Tongue (tissue), 2 donors: ENCODE data around the gene CHRNA7. TPM values are rescaled to one million over a fixed set of nuclear protein-coding genes. Genes with fewer than 3 reads are reported as not detected.

Experiments
- DNase-seq: peaks from one replicate; pipeline ENCODE4 v3.0.0-alpha.2; 2015
- total RNA-seq: library from RNA; depleted of rRNA; stranded (reverse); fragments of >200 nt; gene quantifications from one replicate; pipeline ENCODE4 v1.2.3, GENCODE V29; 2014

CHRNA7 gene
- total RNA-seq = 2.8 TPM

DNA sequence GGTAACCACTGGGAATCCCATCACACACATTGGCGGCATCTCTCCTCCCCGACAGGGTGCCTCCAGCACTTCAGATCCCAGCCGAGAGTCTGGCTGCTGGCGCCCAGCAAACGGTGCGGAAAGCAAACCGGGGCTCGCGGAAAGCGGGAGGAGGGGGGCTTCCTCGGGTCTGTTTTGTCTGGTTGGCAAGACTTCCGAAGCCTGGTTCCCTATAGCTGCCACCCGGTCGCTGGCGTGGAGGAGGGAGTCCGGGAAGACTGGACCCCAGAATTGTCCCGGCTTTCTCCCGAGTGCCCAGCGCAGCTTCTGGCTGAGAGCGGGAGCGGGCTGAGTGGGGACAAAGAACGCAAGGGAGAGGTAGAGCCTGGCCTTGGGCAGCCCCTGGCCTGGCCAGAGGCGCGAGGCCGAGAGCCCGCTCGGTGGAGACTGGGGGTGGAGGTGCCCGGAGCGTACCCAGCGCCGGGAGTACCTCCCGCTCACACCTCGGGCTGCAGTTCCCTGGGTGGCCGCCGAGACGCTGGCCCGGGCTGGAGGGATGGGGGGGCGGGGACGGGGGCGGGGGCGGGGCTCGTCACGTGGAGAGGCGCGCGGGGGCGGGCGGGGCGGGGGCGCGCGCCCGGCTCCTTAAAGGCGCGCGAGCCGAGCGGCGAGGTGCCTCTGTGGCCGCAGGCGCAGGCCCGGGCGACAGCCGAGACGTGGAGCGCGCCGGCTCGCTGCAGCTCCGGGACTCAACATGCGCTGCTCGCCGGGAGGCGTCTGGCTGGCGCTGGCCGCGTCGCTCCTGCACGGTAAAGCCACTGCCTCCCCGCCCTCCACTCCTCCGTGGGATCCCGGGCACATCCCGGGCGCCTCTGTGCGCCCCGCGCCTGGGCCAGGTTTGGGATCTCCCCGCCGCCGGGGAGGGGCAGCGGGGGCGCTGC lies at the start of gene CHRNA7:
Gene CHRNA7 (plus strand): TSS at position 654 of the 920 bp plus-strand sequence. CDS start 80 bp downstream, at position 734.
- DNase-seq = peak; percentile 75

DNA sequence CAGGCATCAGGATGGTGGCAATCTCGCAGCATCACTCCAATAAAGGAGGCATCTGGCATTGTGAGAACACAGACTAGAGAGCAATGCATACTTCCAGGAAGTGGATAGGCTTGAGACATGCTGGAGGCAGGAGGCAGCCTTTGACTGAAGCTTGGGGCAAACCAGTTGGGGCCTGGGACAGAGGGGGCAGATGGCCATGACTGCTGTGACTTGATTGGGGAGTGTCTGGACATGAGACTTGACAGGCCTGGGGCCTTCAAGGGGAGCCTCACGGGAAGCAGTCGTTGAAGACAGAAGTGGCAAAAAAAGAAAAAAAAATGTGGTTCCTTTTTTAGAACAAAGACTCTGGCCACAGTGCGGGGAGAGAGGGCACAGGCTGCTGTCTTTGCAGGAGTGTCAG lies 44.7 kb upstream of the CHRNA7 start:
- no peak for DNase-seq

DNA sequence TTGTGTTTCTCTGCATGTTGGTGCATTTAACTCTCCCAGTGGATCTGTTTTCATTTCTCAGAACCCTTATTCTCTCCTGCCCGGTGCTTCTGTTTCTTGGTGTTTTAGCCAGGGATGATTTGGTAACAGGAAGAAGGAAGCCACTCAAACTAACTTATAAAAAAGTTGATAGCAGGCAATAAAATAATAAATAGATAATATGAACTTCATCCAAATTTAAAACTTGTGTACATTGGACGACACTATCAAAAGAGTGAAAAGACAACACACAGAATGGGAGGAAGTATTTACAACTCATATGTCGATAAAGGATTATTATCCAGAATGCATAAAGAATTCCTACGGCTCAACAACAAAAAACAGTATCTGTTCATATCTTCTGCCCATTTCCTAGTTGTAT lies 37.3 kb upstream of the CHRNA7 start:
- DNase-seq = no peak

DNA sequence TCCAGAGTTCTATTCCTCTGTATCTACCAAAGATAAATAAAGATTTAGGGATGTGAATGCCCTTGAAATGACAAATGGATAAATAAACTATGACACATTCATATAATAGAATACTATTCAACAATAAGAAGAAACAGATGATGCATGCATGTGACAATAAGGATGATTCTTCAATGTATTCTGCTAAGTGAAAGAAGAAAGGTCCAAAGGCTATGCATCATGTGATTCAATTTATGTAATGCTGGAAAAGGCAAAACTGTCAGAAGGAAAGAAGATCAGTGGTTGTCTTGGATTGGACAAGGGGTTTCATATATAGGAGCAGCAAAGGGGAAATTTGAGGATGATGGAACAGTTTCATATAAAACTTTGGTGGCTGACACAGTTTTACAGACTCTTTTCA lies 32.6 kb upstream of the CHRNA7 start:
- no peak for DNase-seq

DNA sequence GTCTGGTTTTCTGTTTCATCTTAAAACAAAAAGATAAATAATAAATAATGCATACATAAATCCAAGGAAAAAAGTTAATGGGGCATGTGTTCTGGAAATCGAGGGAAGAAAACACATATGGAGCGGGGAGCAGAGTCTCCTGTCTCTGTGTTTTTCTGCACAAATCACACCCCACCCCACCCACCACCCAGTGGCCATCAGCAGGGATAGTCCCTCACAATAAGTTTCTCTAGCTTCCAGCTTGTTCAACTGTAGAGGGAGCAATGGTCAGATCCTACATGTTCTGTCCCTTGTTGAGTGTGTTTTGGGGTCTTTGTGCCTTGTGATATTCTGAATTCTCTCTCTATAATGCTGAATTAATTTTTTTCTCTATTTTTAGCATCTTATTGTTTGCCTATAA lies 26.8 kb upstream of the CHRNA7 start:
- DNase-seq = no peak

DNA sequence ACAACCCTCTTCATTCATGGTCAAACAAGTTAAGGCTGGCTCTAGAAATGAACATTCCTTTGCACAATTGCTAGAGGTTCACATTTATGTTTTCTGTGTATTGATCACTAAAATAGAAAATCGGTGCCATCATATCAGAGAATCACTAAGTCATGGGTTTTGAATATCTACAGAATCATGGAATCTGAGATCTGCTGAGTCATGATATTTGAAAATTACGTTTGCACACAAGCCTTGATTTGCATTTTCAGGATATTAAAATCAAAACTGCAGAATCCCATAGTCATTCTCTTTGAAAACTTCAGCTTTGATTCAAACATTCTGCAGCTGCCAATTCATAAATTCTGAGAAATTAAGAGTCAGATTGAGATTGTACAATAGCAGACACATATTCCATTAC lies 26.1 kb upstream of the CHRNA7 start:
- no peak for DNase-seq

DNA sequence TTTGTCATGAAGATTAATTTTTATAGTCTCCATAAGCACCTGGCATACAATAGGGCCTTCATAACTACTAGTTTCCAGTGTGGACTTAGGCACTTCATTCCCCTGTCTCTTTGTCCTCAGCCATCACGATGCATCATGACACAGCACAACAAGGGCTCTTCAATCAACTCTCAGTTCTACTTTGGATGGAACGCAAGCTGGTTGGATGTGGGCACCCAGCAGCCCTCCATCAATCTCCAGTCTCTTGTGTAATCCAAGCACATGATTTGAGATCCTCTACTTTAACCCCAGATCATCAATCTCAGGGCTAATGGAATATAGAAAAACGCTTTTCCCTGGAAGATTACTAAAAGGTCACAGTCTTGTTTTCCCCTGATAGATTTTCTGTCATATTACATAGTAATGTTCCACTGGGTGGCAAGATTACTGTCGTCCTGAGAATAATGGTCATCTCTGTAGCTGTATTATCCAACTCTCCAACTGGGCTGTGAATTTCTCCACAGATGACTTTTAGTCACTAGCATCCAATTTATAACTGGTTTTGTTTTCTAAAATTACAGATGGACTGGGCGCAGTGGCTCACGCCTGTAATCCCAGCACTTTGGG lies 22.9 kb upstream of the CHRNA7 start:
- DNase-seq = no peak

DNA sequence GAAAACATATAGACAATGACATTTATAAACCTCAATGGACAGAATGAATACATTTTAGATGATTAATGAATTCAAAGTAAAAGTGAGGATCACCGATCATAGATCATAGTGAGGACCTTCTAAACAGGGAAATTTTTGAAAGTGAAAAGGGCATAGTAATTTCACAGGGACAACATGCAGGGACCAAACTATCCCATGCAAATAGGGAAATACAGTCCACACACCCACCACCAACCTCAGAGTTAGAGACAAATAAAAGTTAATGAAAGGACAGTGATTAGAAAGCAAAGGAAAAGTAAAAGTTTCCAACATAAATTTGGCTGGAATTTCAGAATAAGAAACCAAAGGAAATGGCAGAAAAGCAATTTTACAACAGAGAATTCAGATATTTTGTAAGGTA lies 15.4 kb upstream of the CHRNA7 start:
- no peak for DNase-seq

DNA sequence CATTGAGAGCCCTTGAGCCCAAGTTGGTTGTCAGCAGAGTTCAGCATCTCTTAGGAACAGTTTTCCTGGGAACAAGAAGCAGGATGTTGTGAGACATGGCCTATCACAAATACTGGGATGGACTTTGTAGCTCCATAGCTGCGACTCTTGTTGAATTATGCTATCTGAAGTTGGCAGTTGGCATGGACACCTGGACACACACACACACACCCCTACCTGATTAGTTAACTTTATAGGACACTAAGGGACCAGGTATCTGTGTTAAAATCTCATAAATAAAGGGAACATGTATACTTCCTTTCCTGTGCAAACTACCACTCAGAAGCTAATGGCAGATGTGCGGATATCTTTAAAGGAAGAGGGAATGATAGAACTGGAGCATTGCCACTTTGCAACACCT lies 10.2 kb upstream of the CHRNA7 start:
- no peak for DNase-seq

DNA sequence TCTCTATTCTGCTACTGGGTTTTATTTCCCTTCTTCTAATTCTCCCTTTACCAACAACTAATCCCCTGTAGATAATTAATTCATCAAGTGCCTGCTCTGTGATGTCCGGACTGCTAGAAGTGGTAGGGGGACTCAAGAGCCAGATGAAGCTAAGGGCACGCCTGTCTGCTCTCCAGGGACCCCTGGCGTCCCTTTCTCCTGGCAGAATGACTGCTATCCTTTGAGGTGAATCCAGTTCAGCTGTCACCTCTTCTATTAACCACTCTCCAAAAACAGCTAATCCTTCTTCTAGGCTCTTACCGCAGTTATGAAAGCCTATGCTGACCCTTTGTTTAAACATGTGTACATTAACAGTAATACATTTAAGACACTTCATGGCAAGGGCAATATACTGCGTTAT lies 1.4 kb upstream of the CHRNA7 start:
- DNase-seq = peak; percentile 15

DNA sequence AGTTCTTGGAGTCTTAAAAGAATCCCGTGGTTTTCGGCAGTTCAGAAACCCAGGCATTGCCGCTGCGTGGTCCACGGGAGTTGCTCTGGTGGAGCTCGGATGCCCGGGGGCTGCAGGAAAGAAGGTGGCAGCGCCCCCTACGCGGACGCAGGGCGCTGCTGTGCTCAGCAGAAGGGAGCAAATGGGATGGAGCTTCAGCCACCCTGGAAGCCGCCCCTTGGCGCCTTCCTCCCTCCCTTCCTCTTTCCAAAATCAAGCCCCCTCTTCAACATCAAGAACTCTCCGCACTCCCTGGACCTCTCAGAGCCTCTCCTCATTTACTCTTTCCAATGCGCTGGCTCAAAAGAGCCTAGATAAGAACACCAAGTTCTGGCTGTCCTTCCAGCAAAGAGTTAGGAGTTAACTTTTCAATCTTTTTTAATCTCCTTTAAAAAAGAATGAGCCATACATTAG lies 880 bp upstream of the CHRNA7 start:
- DNase-seq = peak; percentile 75

DNA sequence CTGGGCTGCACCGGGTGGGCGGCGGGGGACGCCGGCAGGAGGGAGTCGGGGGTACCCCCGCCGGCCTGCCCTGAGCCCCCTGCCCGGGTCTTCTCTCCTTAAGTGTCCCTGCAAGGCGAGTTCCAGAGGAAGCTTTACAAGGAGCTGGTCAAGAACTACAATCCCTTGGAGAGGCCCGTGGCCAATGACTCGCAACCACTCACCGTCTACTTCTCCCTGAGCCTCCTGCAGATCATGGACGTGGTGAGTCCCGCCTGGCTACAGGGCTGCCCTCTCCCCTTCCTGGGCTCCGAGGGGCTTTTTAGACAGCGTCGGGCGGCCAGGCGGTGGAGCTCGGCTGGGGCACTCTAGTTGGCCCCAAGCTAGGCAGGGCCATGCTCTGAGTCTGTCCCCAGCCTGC lies 480 bp downstream of the CHRNA7 start:
- peak; percentile 13 for DNase-seq

DNA sequence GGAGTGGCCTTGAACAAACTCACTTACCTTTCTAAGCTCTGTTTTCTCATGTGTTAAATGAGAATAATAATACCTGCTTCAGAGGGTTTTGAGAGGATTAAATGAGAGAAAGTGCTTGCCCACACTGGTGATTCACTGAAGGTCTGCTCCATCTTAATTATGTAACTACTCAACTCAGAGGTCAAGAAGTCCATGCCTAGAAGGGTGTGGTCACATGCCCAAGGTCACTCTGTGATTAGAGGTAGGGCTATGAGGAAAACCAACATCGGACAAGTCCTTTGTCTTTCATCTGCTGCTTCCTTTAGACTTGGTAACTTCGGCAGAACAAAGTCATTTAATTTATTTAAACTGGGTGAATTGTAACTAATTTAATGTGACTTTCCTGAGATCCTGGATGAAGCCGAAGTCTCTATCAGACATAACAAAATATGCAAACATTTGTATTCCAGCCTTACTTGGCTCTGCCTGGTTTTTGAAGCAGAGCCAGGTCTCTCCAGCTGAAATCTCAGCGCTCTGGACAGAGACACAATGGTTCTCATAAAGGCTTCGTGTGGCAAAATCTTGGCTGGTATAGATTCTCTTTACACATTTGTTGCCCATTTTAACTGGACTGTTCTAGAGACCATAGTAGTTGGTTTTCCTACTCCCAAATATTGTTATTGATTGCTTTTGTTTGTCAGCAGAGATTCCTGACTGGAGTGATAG lies 3.0 kb downstream of the CHRNA7 start:
- peak; percentile 64 for DNase-seq

DNA sequence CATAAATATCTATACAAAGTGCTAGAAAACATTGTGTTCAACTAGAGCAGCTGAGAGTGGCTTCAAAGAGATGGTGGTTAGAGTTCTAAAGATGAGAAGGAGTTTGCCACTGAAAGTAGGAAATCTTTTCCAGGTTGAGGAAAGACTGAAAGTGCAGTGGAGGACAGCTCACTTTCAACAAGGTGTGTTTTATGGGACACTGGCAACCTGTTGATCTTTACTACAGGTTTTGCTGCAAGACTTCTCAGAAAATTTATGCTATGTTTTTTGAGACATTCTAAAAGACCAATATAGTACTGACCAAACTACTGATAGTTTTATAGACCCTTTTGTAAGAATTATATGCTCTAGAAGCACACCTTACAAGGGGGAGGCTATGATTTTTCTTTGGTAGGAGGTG lies 3.8 kb downstream of the CHRNA7 start:
- no peak for DNase-seq

DNA sequence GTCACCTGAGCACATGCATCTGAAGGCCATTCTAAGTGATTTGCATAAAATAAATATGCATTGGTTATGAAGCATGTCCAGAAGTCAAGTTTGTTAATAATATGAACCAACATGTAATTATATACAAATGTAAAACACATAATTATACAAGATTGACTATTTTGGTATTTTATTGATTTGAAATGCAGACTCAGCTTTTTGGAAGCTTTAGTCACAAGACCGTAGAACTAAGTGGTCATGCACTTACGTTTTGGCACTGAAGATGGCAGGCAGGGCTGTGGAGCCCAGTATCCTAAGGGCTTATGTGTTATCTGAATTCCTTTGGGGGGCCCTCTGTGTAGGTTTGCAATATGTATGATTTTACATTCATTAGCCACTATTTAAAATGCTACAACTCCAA lies 5.0 kb downstream of the CHRNA7 start:
- DNase-seq = no peak

DNA sequence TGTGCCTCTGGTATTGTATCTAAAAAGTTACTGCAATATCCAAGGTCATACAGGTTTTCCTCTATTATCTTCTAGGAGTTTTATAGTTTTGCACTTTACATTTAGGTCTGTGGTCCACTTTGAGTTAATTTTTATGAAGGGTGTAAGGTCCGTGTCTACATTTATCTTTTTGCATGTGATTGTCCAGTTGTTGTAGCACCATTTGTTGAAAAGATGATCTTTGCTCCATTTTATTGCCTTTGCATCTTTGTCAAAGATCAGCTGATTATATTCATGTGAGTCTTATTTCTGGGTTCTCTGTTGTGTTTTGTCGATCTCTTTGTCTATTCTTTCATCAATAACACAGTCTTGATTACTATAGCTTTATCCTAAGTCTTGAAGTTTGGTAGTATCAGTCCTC lies 6.7 kb downstream of the CHRNA7 start:
- DNase-seq = no peak

DNA sequence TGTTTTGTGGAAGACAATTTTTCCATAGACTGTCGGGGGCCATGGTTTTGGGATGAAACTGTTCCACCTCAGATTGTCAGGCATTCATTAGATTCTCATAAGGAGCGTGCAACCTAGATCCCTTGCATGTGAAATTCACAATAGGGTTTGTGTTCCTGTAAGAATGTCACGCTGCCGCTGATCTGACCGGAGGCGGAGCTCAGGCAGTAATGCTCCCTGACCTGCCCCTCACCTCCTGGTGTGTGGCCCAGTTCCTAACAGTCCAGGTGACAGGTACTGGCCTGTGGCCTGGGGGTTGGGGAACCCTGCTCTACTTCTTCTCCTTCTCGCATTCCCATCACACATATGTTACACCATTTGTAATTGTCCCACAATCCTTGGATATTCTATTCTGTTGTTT lies 11.0 kb downstream of the CHRNA7 start:
- DNase-seq = no peak

DNA sequence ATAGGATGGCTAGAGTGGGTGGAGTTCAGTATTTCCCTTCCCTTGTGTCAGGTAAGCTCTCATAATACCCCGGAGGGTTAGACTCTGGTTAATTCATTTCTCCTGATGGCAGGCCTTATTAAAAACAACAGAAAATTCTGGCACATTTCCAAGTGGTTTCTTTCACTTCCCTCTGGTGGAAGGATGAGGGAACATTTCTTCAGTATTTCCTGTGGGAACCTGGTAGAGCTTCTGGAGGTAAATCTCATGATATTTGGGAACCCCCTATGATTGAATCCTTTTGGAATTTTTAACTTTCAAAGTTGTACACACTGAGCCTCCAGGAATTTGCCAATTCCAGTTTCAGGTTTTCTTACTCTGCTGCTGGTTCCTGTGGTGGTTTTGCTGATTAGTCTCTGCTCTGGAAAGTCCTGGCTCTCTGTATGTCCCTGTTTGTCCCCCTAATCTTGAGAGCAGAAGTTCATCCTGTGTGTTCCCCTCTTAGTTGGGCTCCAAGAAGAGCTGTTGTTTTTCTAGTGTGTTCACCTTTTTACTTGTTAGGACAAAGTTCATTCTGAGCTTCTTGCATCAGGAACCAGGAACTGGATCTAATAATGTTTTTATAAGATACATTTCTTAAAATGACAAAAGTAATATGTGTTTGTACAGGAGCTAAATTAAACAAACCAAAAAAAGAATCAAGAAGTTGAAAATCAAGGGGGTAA lies 12.1 kb downstream of the CHRNA7 start:
- peak; percentile 63 for DNase-seq

DNA sequence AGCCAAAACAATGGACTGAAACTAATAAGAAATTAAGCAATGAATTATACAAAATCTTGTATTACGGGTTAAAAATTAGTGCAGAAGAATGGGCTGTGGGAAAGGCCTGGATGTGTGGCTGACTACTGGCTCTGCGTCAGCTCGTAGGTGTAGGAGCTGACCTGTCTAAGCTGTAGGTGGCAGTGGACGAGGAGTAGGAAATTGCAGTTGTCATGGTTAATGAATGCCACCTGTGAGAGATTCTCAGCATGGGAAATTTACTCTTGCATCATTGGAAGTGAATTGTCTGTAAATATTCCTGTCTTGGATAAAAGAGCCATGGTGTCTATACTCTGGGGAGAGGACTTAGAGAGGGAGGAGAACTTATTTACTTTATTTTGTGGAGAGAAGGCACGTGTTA lies 23.4 kb downstream of the CHRNA7 start:
- peak; percentile 13 for DNase-seq

DNA sequence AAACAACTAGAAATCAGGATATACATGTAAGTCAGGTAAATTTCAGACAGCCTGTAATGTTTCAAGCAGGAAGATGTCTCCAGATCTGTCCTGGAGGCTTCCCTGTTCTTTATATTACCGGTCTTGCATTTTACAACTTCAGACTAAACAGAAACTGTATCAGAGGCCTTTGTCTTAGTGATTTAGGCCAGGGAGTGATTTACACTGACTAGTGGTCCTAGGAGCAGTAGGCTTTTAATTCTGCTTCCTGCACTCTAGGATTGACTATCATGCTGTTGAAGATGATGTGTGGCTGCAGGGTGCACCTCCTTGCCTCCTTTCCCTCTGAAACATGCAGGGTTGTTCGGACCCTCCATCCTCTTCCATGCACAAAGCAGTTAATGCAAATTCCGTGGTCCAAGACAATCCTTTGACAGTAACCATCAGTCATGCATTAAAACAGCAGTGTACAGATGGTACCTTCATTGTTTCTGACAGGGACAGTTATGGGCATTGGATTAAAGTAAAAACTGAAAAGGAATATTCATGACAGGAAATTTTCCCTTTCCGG lies 27.6 kb downstream of the CHRNA7 start:
- DNase-seq = no peak

DNA sequence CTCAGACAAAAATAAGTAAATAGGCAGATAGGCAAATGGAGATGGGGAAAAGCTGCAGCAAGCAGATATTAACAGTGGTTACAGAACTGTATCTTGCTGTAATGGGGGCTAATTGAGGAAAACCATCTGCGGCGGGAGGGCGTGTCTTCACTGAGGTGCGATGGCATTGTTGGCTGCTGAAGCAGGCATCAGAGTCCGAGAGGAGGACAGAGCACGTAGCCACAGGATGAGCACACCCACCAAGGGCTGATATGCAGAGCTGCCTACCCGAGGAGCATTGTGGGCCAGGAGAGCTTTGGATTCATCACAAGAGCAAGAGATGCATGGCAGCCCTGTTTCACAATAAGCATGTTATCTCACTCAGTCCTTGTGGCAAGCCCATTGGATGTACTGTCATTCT lies 30.4 kb downstream of the CHRNA7 start:
- peak; percentile 6 for DNase-seq

DNA sequence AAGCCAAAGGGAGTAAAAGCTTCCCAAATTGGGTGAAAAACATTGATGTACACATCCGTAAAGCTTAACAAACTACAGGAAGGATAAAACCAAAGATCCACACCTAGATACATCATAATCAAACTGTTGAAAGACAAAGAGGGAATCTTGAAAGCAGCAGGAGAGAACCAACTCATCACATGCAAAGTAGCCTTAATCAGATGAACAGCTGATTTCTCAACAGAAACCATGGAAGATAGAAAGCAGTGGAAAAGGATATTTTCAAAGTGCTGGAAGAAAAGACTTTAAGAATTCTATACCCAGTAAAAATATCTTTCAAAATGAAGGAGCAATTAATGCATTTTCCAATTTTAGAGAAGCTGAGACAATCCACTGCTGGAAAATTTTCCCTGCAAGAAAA lies 36.8 kb downstream of the CHRNA7 start:
- DNase-seq = no peak
